GM19099 (cell line): ENCODE results near the gene RND1.

ENCODE experiments used
- POLR2A ChIP-seq: IDR thresholded peaks from 3 replicates; pipeline ENCODE4 v1.6.1; 2011; ENCODE audit warnings: low read depth; ENCODE audit not compliant: insufficient read length; ENCODE audit errors: extremely low read depth

RND1 gene

GRCh38 chr12:48865281-48866051 is at the start of gene RND1:
RND1 (minus strand) TSS chr12:48865870; CDS start chr12:48865767, 103 bp downstream.
- peak; percentile 99 for TF ChIP-seq POLR2A

GRCh38 chr12:48910196-48910595 is 44.5 kb upstream of the RND1 start:
- no peak for TF ChIP-seq POLR2A

GRCh38 chr12:48907245-48907644 is 41.6 kb upstream of the RND1 start:
- no peak for TF ChIP-seq POLR2A

- no peak for TF ChIP-seq POLR2A
Measured at GRCh38 chr12:48903982-48904411, 38.3 kb upstream of the RND1 start.

GRCh38 chr12:48903363-48903981 is 37.8 kb upstream of the RND1 start:
- TF ChIP-seq POLR2A = no peak

- no peak for TF ChIP-seq POLR2A
Measured at GRCh38 chr12:48901278-48901677, 35.6 kb upstream of the RND1 start.

- TF ChIP-seq POLR2A = no peak
Measured at GRCh38 chr12:48899651-48900050, 34.0 kb upstream of the RND1 start.

- no peak for TF ChIP-seq POLR2A
Measured at GRCh38 chr12:48894271-48894670, 28.6 kb upstream of the RND1 start.

GRCh38 chr12:48890657-48891418 is 25.2 kb upstream of the RND1 start:
- no peak for TF ChIP-seq POLR2A

- TF ChIP-seq POLR2A = no peak
Measured at GRCh38 chr12:48889679-48890078, 24.0 kb upstream of the RND1 start.

- no peak for TF ChIP-seq POLR2A
Measured at GRCh38 chr12:48883305-48884161, 17.9 kb upstream of the RND1 start.

GRCh38 chr12:48882972-48883304 is 17.3 kb upstream of the RND1 start:
- no peak for TF ChIP-seq POLR2A

GRCh38 chr12:48882315-48882687 is 16.6 kb upstream of the RND1 start:
- no peak for TF ChIP-seq POLR2A

- no peak for TF ChIP-seq POLR2A
Measured at GRCh38 chr12:48881686-48882314, 16.1 kb upstream of the RND1 start.

- TF ChIP-seq POLR2A = no peak
Measured at GRCh38 chr12:48880647-48881046, 15.0 kb upstream of the RND1 start.

GRCh38 chr12:48878548-48878947 is 12.9 kb upstream of the RND1 start:
- TF ChIP-seq POLR2A = no peak
